Measurements from ENCODE around the gene ANTXR1.

The ANTXR1 gene

DNA sequence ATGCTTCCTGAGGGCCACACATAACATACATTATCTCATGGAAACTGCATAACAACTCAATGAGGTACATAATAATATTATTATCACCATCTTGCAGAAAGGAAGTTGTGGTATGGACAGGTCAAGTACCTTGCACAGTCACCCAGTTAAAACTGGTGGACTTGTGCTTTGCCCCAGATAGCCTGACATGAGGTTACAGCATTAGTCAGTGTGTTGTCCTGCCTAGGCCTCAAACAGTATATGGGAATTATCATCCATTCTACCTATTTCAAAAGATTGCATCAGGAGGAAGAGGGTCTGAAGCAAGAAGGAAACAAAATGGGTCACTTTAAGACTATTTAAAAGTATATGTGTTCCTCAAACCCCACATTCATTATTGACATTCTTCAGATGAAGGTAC, 5.4 kb upstream of the ANTXR1 start:
- TF ChIP-seq CSDC2 (CRISPR knock-in tag; IDR thresholded peaks at IDR 0.05), result no peak
- TF ChIP-seq ZNF565 (CRISPR knock-in tag; conservative IDR thresholded peaks at IDR 0.05; ENCODE audit: low read depth), result no peak

DNA sequence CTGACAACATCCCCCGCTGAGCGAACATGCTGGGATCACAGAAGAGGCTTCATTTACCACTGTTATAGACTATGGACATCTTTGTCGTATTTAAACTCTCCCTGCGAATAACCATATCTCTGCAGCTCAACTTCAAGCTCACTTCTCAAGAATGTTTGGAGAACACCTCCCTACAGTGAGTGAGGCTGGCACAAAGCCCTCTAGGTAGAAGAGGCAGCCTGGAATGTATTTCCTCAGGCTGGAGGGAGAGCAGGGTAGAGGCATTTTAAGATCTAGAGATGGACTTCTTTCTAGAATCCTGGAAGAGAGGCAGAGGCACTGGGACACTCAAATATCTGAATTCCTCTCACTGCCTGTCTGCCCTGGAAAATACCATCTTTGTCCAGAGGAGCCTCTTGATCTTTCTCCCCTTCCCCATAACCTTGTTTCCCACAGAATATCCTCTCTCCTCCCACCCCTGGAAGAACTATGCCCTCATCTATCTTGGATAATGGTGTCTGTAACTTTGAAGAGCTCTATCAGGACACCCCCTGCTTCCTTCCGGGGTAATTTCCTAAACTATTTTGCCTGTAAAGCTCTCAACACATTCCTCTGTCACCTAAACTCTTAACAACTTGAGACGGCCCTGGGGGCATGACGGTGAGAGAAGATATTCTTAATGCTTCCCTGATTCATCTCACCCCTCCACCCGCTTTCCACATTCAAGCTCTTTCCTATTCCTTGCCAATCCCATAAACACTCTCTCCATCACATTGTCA, 2.4 kb upstream of the ANTXR1 start:
- ATAC-seq, result no peak
- TF ChIP-seq PPARA (CRISPR knock-in tag; IDR thresholded peaks at IDR 0.05; ENCODE audit: borderline replicate concordance), result no peak
- no peak for TF ChIP-seq ZNF8 (CRISPR knock-in tag; IDR thresholded peaks at IDR 0.05)
- TF ChIP-seq TOX (CRISPR knock-in tag; IDR thresholded peaks at IDR 0.05; ENCODE audit: borderline replicate concordance), result no peak
- TF ChIP-seq, protein P1, sequence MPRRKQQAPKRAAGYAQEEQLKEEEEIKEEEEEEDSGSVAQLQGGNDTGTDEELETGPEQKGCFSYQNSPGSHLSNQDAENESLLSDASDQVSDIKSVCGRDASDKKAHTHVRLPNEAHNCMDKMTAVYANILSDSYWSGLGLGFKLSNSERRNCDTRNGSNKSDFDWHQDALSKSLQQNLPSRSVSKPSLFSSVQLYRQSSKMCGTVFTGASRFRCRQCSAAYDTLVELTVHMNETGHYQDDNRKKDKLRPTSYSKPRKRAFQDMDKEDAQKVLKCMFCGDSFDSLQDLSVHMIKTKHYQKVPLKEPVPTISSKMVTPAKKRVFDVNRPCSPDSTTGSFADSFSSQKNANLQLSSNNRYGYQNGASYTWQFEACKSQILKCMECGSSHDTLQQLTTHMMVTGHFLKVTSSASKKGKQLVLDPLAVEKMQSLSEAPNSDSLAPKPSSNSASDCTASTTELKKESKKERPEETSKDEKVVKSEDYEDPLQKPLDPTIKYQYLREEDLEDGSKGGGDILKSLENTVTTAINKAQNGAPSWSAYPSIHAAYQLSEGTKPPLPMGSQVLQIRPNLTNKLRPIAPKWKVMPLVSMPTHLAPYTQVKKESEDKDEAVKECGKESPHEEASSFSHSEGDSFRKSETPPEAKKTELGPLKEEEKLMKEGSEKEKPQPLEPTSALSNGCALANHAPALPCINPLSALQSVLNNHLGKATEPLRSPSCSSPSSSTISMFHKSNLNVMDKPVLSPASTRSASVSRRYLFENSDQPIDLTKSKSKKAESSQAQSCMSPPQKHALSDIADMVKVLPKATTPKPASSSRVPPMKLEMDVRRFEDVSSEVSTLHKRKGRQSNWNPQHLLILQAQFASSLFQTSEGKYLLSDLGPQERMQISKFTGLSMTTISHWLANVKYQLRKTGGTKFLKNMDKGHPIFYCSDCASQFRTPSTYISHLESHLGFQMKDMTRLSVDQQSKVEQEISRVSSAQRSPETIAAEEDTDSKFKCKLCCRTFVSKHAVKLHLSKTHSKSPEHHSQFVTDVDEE (CRISPR knock-in tag; IDR thresholded peaks at IDR 0.05), result no peak
- TF ChIP-seq OSR1 (CRISPR knock-in tag; IDR thresholded peaks at IDR 0.05), result no peak
- TF ChIP-seq, protein P2, sequence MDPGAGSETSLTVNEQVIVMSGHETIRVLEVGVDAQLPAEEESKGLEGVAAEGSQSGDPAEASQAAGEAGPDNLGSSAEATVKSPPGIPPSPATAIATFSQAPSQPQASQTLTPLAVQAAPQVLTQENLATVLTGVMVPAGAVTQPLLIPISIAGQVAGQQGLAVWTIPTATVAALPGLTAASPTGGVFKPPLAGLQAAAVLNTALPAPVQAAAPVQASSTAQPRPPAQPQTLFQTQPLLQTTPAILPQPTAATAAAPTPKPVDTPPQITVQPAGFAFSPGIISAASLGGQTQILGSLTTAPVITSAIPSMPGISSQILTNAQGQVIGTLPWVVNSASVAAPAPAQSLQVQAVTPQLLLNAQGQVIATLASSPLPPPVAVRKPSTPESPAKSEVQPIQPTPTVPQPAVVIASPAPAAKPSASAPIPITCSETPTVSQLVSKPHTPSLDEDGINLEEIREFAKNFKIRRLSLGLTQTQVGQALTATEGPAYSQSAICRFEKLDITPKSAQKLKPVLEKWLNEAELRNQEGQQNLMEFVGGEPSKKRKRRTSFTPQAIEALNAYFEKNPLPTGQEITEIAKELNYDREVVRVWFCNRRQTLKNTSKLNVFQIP (CRISPR knock-in tag; IDR thresholded peaks at IDR 0.05; ENCODE audit: borderline replicate concordance, low read depth), result no peak
- TF ChIP-seq ISL1 (CRISPR knock-in tag; IDR thresholded peaks at IDR 0.05), result no peak
- no peak for TF ChIP-seq ZNF565 (CRISPR knock-in tag; conservative IDR thresholded peaks at IDR 0.05; ENCODE audit: low read depth)
- TF ChIP-seq RARB (CRISPR knock-in tag; IDR thresholded peaks at IDR 0.05), result no peak
- no peak for TF ChIP-seq ARNTL (CRISPR knock-in tag; IDR thresholded peaks at IDR 0.05; ENCODE audit: borderline replicate concordance, low read depth)
- no peak for TF ChIP-seq ZNF70 (CRISPR knock-in tag; IDR thresholded peaks at IDR 0.05)
- TF ChIP-seq TCF4 (CRISPR knock-in tag; IDR thresholded peaks at IDR 0.05; ENCODE audit: borderline replicate concordance), result no peak
- no peak for TF ChIP-seq ZFP3 (CRISPR knock-in tag; IDR thresholded peaks at IDR 0.05)

More for the DNA sequence above, 5.4 kb upstream of the ANTXR1 start:
- no peak for ATAC-seq

DNA sequence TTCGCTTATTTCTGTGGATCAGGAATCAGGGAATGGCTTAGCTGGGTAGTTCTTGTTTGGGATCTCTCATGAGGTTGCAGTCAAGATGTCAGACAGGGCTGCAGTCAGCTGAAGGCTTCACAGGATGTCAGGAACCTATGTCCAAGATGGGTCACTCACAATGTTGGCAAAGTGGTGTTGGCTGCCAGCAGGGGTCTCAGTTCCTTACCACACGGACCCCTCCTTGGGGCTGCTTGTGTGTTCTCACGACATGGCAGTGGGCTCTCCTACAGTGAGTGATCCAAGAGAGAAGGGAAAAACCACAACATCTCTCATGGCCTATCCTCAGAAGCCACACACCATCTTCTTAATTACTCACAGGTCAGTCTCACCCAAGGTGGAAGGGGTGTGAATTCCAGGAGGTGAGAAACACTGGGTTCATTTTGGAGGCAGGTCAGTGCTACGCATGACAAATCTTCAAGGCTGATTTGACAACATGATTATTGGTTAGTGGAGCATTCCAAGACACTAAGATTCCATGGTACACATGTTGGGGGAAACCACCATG, 1.3 kb upstream of the ANTXR1 start:
- ATAC-seq, result no peak
- TF ChIP-seq, protein P2 (CRISPR knock-in tag; IDR thresholded peaks at IDR 0.05; ENCODE audit: borderline replicate concordance, low read depth), result no peak
- TF ChIP-seq ARNTL (CRISPR knock-in tag; IDR thresholded peaks at IDR 0.05; ENCODE audit: borderline replicate concordance, low read depth) (no peak), BACH2 (CRISPR knock-in tag; IDR thresholded peaks at IDR 0.05; ENCODE audit: borderline replicate concordance) (no peak), ZC3H10 (CRISPR knock-in tag; IDR thresholded peaks at IDR 0.05) (no peak), ZFP30 (CRISPR knock-in tag; IDR thresholded peaks at IDR 0.05) (no peak), SNAI2 (CRISPR knock-in tag; IDR thresholded peaks at IDR 0.05) (no peak), PPARA (CRISPR knock-in tag; IDR thresholded peaks at IDR 0.05; ENCODE audit: borderline replicate concordance) (no peak), ZNF565 (CRISPR knock-in tag; conservative IDR thresholded peaks at IDR 0.05; ENCODE audit: low read depth) (no peak), ZFP3 (CRISPR knock-in tag; IDR thresholded peaks at IDR 0.05) (no peak), RARB (CRISPR knock-in tag; IDR thresholded peaks at IDR 0.05) (no peak), ZNF8 (CRISPR knock-in tag; IDR thresholded peaks at IDR 0.05) (no peak), GLIS3 (CRISPR knock-in tag; IDR thresholded peaks at IDR 0.05) (no peak), ZNF70 (CRISPR knock-in tag; IDR thresholded peaks at IDR 0.05) (no peak), TOX (CRISPR knock-in tag; IDR thresholded peaks at IDR 0.05; ENCODE audit: borderline replicate concordance) (no peak), TCF4 (CRISPR knock-in tag; IDR thresholded peaks at IDR 0.05; ENCODE audit: borderline replicate concordance) (no peak), OSR1 (CRISPR knock-in tag; IDR thresholded peaks at IDR 0.05) (no peak), ISL1 (CRISPR knock-in tag; IDR thresholded peaks at IDR 0.05) (no peak)
- TF ChIP-seq, protein P3, sequence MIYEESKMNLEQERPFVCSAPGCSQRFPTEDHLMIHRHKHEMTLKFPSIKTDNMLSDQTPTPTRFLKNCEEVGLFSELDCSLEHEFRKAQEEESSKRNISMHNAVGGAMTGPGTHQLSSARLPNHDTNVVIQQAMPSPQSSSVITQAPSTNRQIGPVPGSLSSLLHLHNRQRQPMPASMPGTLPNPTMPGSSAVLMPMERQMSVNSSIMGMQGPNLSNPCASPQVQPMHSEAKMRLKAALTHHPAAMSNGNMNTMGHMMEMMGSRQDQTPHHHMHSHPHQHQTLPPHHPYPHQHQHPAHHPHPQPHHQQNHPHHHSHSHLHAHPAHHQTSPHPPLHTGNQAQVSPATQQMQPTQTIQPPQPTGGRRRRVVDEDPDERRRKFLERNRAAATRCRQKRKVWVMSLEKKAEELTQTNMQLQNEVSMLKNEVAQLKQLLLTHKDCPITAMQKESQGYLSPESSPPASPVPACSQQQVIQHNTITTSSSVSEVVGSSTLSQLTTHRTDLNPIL (CRISPR knock-in tag; IDR thresholded peaks at IDR 0.05; ENCODE audit: low read depth), result no peak
- TF ChIP-seq, protein P4, sequence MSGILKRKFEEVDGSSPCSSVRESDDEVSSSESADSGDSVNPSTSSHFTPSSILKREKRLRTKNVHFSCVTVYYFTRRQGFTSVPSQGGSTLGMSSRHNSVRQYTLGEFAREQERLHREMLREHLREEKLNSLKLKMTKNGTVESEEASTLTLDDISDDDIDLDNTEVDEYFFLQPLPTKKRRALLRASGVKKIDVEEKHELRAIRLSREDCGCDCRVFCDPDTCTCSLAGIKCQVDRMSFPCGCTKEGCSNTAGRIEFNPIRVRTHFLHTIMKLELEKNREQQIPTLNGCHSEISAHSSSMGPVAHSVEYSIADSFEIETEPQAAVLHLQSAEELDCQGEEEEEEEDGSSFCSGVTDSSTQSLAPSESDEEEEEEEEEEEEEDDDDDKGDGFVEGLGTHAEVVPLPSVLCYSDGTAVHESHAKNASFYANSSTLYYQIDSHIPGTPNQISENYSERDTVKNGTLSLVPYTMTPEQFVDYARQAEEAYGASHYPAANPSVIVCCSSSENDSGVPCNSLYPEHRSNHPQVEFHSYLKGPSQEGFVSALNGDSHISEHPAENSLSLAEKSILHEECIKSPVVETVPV (CRISPR knock-in tag; IDR thresholded peaks at IDR 0.05), result no peak
- TF ChIP-seq, protein P5, sequence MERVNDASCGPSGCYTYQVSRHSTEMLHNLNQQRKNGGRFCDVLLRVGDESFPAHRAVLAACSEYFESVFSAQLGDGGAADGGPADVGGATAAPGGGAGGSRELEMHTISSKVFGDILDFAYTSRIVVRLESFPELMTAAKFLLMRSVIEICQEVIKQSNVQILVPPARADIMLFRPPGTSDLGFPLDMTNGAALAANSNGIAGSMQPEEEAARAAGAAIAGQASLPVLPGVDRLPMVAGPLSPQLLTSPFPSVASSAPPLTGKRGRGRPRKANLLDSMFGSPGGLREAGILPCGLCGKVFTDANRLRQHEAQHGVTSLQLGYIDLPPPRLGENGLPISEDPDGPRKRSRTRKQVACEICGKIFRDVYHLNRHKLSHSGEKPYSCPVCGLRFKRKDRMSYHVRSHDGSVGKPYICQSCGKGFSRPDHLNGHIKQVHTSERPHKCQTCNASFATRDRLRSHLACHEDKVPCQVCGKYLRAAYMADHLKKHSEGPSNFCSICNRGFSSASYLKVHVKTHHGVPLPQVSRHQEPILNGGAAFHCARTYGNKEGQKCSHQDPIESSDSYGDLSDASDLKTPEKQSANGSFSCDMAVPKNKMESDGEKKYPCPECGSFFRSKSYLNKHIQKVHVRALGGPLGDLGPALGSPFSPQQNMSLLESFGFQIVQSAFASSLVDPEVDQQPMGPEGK (CRISPR knock-in tag; IDR thresholded peaks at IDR 0.05; ENCODE audit: borderline replicate concordance), result no peak
